Kidney (tissue), 14 donors: ENCODE data around the gene PIK3CB. TPM values are rescaled to one million over a fixed set of nuclear protein-coding genes. Genes with fewer than 3 reads are reported as not detected.
A peak's percentile ranks its signal among the peaks of the same experiment; 100 is the strongest.

ENCODE experiments used
- DNase-seq, 5 donors: peaks; one replicate each; pipeline ENCODE4 v3.0.0-alpha.2; 2013 to 2020
- FAIRE-seq: peaks from 2 replicates; lab custom pipeline; 2012; peaks lifted over from hg19 to GRCh38; lab: Jason Lieb, UNC
- H3K27ac ChIP-seq, 2 donors: one replicate each; pipeline ENCODE4 v1.7.0; 2013; ENCODE audit warnings: low read depth in 2 of 2, low read length in 2 of 2, inconsistent platforms in 1 of 2
- H3K27me3 ChIP-seq: one replicate; pipeline ENCODE4 v1.7.1; 2013; ENCODE audit warnings: low read length, inconsistent platforms; ENCODE audit not compliant: control insufficient read depth, insufficient read depth
- H3K36me3 ChIP-seq, 3 donors: one replicate each; pipeline versions ENCODE4 v1.7.0 to v1.7.1; 2013; ENCODE audit warnings: low read length in 3 of 3, control low read depth in 1 of 3, inconsistent platforms in 1 of 3; ENCODE audit not compliant: insufficient read depth in 3 of 3, control insufficient read depth in 2 of 3
- H3K4me1 ChIP-seq, 3 donors: one replicate each; pipeline versions ENCODE4 v1.7.0 to v1.7.1; 2013; ENCODE audit warnings: low read length in 3 of 3, inconsistent platforms in 1 of 3, low read depth in 1 of 3; ENCODE audit not compliant: control insufficient read depth in 2 of 3, insufficient read depth in 2 of 3
- H3K4me3 ChIP-seq, 3 donors: one replicate each; pipeline versions ENCODE4 v1.7.0 to v1.8.1; 2013; ENCODE audit warnings: low read length in 3 of 3, control low read depth in 1 of 3, inconsistent platforms in 1 of 3
- H3K9ac ChIP-seq, 3 donors: one replicate each; pipeline versions ENCODE4 v1.7.0 to v1.7.1; 2013; ENCODE audit warnings: low read length in 3 of 3, control low read depth in 1 of 3, inconsistent platforms in 1 of 3
- H3K9me3 ChIP-seq, 3 donors: one replicate each; pipeline versions ENCODE4 v1.7.0 to v1.7.1; 2013; ENCODE audit warnings: low read length in 3 of 3, control low read depth in 1 of 3, inconsistent platforms in 1 of 3; ENCODE audit not compliant: control insufficient read depth in 2 of 3, insufficient read depth in 1 of 3
- intact Hi-C: fragments of 100-400 bp; cut with DNase I; formaldehyde crosslinking; loops from one replicate; pipeline ENCODE4 v1.11.1; 2022
- polyA plus RNA-seq: library from polyadenylated mRNA; stranded (reverse); fragments of 350-450 nt; fragmentation: Illumina TruSeq; extraction: RNeasy Lipid Tissue Mini Kit (QIAGEN cat#74804); gene quantifications from one replicate; pipeline ENCODE4 v1.2.3, GENCODE V29; 2014; ENCODE audit warnings: low read depth, low replicate concordance; ENCODE audit not compliant: insufficient read depth
- total RNA-seq: library from RNA; stranded (reverse); fragmentation: NEBNext Ultra II Directional; extraction: Animal tissue kit (Norgen Biotek cat#: 25700); gene quantifications from one replicate; pipeline ENCODE4 v1.2.1, GENCODE V29; 2021
- TF ChIP-seq, protein P1 (sequence below): IDR thresholded peaks from 3 replicates; pipeline ENCODE4 v1.5.1; 2012; ENCODE audit warnings: mild to moderate bottlenecking, moderate library complexity, borderline replicate concordance; ENCODE audit not compliant: insufficient read depth; ENCODE audit errors: extremely low read depth
- donor health status: control.
- donor health status: control.
- donor health status: control.
- donor health status: control.
- donor health status: control.
- donor health status: DM: yes; HTN: yes; CAD: no.
- donor health status: Normal renal cell carcinoma (clear cell type).

Gene PIK3CB
- total and polyA plus RNA-seq, 2 donors from 2014 or later = 20.1 to 48.0 TPM

DNA sequence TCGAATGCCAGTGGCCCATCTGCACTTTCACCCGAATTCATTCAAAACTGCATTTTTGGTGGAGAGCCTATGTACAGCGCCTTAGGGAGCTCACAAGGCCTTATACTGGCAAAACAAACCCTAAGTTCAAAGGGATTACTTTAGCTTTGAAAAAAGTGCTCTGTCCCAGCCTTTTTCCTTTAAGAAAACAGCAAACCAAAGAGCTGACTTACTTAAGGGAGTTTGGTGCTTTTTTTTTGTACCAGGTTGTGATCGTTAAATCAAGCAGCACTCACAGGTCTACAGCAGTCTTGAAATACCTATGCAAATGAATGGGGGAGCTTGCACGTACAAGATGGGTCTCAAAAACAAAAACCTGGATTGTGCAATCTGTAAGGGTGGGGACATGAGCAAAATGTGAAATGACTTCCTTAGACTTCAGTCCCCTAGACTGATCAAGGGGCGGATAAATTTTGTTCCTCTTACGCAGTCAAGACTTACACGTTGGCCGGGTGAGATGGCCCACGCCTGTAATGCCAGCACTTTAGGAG lies 11.6 kb upstream of the PIK3CB start:
- Histone ChIP-seq H3K27ac (peak overlapping the region; percentile 43 to 63), H3K27me3 (no peaks in the 10 kb centered on the region), H3K36me3 (no peaks in the 10 kb centered on the region), H3K9ac (peak overlapping the region in 1 of 3 donors; percentile 17), H3K9me3 (no peaks in the 10 kb centered on the region), H3K4me3 (peak overlapping the region in 1 of 3 donors; percentile 1), H3K4me1 (peaks cover 2 to 6% (median 5%) of the 10 kb centered on the region in 3 donors)
- intact Hi-C loops = no loop called here
- TF ChIP-seq, protein P1, sequence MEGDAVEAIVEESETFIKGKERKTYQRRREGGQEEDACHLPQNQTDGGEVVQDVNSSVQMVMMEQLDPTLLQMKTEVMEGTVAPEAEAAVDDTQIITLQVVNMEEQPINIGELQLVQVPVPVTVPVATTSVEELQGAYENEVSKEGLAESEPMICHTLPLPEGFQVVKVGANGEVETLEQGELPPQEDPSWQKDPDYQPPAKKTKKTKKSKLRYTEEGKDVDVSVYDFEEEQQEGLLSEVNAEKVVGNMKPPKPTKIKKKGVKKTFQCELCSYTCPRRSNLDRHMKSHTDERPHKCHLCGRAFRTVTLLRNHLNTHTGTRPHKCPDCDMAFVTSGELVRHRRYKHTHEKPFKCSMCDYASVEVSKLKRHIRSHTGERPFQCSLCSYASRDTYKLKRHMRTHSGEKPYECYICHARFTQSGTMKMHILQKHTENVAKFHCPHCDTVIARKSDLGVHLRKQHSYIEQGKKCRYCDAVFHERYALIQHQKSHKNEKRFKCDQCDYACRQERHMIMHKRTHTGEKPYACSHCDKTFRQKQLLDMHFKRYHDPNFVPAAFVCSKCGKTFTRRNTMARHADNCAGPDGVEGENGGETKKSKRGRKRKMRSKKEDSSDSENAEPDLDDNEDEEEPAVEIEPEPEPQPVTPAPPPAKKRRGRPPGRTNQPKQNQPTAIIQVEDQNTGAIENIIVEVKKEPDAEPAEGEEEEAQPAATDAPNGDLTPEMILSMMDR = no peak
- DNase-seq = peak in 2 of 5 donors; percentile 43 to 55
- FAIRE-seq = no peak

DNA sequence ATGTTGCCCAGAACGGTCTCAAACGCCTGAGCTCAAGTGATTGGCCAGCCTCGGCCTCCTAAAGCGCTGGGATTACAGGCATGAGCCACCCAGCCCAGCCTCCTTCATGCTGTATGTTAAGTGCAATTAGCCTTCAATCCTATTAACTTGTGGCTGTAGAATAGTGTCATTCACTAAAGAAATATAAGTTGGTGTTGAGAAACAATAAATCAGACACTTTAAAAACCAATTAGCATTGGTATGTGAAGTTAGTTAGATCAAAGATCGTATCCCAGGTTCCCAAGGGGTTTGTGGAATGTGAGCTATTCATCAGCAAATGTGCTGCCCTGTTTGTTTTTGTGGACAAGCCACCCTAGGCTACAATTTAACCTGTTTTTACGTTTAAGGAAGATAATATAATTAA lies 11.0 kb upstream of the PIK3CB start:
- Histone ChIP-seq H3K9me3 (no peaks in the 10 kb centered on the region), H3K4me1 (peaks cover 2 to 6% (median 5%) of the 10 kb centered on the region in 3 donors), H3K36me3 (no peaks in the 10 kb centered on the region), H3K9ac (no peak overlapping the region), H3K4me3 (peak overlapping the region in 1 of 3 donors; percentile 1), H3K27ac (peak overlapping the region; percentile 86 to 89), H3K27me3 (no peaks in the 10 kb centered on the region)
- FAIRE-seq (no peak), DNase-seq (peak in 4 of 5 donors; percentile 31 to 83 (median 58))
- intact Hi-C loops = no loop called here
- TF ChIP-seq, protein P1 = no peak

DNA sequence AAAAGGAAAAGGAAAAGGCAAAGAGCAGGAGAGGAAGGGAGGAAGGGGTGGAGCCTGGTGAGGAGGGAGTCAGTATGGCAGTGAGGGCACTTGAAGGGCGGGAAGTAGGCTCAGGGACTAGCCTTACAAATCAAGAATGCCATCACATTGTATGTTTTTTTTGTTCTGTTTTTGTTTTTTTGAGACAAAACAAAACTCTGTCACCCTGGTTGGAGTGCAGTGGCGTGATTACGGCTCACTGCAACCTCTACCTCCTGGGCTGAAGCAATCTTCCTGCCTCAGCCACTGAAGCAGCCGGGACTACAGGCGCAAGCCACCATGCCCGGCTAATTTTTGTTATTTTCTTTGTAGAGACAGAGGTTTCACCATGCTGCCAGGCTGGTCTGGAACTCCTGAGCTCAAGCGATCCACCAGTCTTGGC lies 10.5 kb upstream of the PIK3CB start:
- Histone ChIP-seq H3K4me1 (peaks cover 2 to 6% (median 5%) of the 10 kb centered on the region in 3 donors), H3K9me3 (no peaks in the 10 kb centered on the region), H3K27ac (peak overlapping the region; percentile 86 to 89), H3K4me3 (peak overlapping the region; percentile 4 to 44 (median 39)), H3K27me3 (no peaks in the 10 kb centered on the region), H3K36me3 (no peaks in the 10 kb centered on the region), H3K9ac (peak overlapping the region in 2 of 3 donors; percentile 24 to 73)
- FAIRE-seq (no peak), DNase-seq (peak in 4 of 5 donors; percentile 39 to 75 (median 50))
- TF ChIP-seq, protein P1 = no peak
- intact Hi-C loops = no loop called here
